NCI-H226 (cell line): ENCODE data around the gene NSMCE1.

Experiments
- DNase-seq: peaks from one replicate; pipeline ENCODE4 v3.0.0-alpha.2; 2015

The NSMCE1 gene

GRCh38 chr16:27242398-27242797 lies 26.2 kb downstream of the NSMCE1 start:
- DNase-seq, result no peak

- no peak for DNase-seq
These were observed 26.9 kb downstream of the NSMCE1 start for GRCh38 chr16:27241658-27242057.

GRCh38 chr16:27240948-27241531 lies 27.5 kb downstream of the NSMCE1 start:
- DNase-seq, result no peak

- DNase-seq, result no peak
These were observed 28.5 kb downstream of the NSMCE1 start for GRCh38 chr16:27239906-27240655.

GRCh38 chr16:27239026-27239425 lies 29.5 kb downstream of the NSMCE1 start:
- DNase-seq, result no peak

GRCh38 chr16:27238591-27238990 lies 30.0 kb downstream of the NSMCE1 start:
- no peak for DNase-seq

GRCh38 chr16:27238016-27238587 lies 30.5 kb downstream of the NSMCE1 start:
- DNase-seq, result no peak

GRCh38 chr16:27237219-27238015 lies 31.2 kb downstream of the NSMCE1 start:
- DNase-seq, result no peak

GRCh38 chr16:27236635-27237218 lies 31.8 kb downstream of the NSMCE1 start:
- no peak for DNase-seq

- no peak for DNase-seq
These were observed 32.7 kb downstream of the NSMCE1 start for GRCh38 chr16:27235938-27236245.

- DNase-seq, result peak; percentile 52
These were observed 33.3 kb downstream of the NSMCE1 start for GRCh38 chr16:27235055-27235937.

GRCh38 chr16:27234603-27235002 lies 34.0 kb downstream of the NSMCE1 start:
- DNase-seq, result no peak

GRCh38 chr16:27234171-27234570 lies 34.4 kb downstream of the NSMCE1 start:
- DNase-seq, result no peak

GRCh38 chr16:27233731-27234130 lies 34.8 kb downstream of the NSMCE1 start:
- no peak for DNase-seq

- DNase-seq, result no peak
These were observed 35.5 kb downstream of the NSMCE1 start for GRCh38 chr16:27232901-27233625.

- peak; percentile 14 for DNase-seq
These were observed 36.3 kb downstream of the NSMCE1 start for GRCh38 chr16:27232061-27232900.

- DNase-seq, result no peak
These were observed 36.9 kb downstream of the NSMCE1 start for GRCh38 chr16:27231692-27232060.

GRCh38 chr16:27230562-27231001 lies 38.0 kb downstream of the NSMCE1 start:
- DNase-seq, result no peak

- DNase-seq, result no peak
These were observed 38.6 kb downstream of the NSMCE1 start for GRCh38 chr16:27229891-27230470.
